SU-DHL-6 (cell line): Measurements from ENCODE around the gene SPINK7.

Experiments
- H2AFZ ChIP-seq: fragments of 200-600 bp; sonication (generic); 2 replicates; pipeline ENCODE4 v1.6.1; 2014; ENCODE audit warnings: low read depth, mild to moderate bottlenecking, moderate library complexity, mixed read lengths, antibody characterized with exemption, low read length; ENCODE audit not compliant: severe bottlenecking
- H3F3A ChIP-seq: fragments of 200-600 bp; shearing (Covaris generic); 2 replicates; pipeline ENCODE4 v1.6.0; 2016; ENCODE audit warnings: antibody characterized with exemption, mild to moderate bottlenecking; ENCODE audit not compliant: insufficient read depth
- H3K27ac ChIP-seq: fragments of 200-600 bp; sonication (generic); 2 replicates; pipeline ENCODE4 v1.5.1; 2016; ENCODE audit warnings: low read depth, mild to moderate bottlenecking, low read length, moderate library complexity, mixed read lengths
- H3K27me3 ChIP-seq: fragments of 200-600 bp; sonication (generic), shearing (Covaris generic); 2 replicates; pipeline ENCODE4 v1.6.0; 2014; ENCODE audit warnings: mild to moderate bottlenecking, low read length
- H3K36me3 ChIP-seq: fragments of 200-600 bp; sonication (generic); 2 replicates; pipeline ENCODE4 v1.6.1; 2014; ENCODE audit warnings: mild to moderate bottlenecking, low read length, mixed read lengths
- H3K4me2 ChIP-seq: fragments of 300-600, 200-600 bp; shearing (Covaris generic), sonication (generic); 2 replicates; pipeline ENCODE4 v1.6.0; 2014; ENCODE audit warnings: low read length, low read depth, mild to moderate bottlenecking; ENCODE audit not compliant: poor library complexity, severe bottlenecking
- H3K4me3 ChIP-seq: fragments of 200-600 bp; sonication (generic); 2 replicates; pipeline ENCODE4 v1.5.1; 2014; ENCODE audit warnings: antibody characterized with exemption, low read length, mild to moderate bottlenecking, mixed read lengths; ENCODE audit not compliant: insufficient read depth, poor library complexity, severe bottlenecking
- H3K79me2 ChIP-seq: fragments of 200-600 bp; sonication (generic); 2 replicates; pipeline ENCODE4 v1.6.1; 2014; ENCODE audit warnings: mild to moderate bottlenecking, low read length, moderate library complexity; ENCODE audit not compliant: insufficient read depth
- H3K9ac ChIP-seq: fragments of 200-600 bp; sonication (generic); 2 replicates; pipeline ENCODE4 v1.7.0; 2014; ENCODE audit warnings: mild to moderate bottlenecking, low read length
- H3K9me2 ChIP-seq: fragments of 200-600 bp; sonication (generic); replicated peaks from 2 replicates; pipeline ENCODE4 v1.6.1; 2014; ENCODE audit warnings: low read length; ENCODE audit not compliant: insufficient read depth
- H3K9me3 ChIP-seq: fragments of 200-600 bp; sonication (generic); 2 replicates; pipeline ENCODE4 v1.6.1; 2014; ENCODE audit warnings: low read length, mixed read lengths; ENCODE audit not compliant: insufficient read depth
- H4K20me1 ChIP-seq: fragments of 200-600 bp; sonication (generic); 2 replicates; pipeline ENCODE4 v1.6.1; 2014; ENCODE audit warnings: low read depth, mild to moderate bottlenecking, antibody characterized with exemption, low read length, moderate library complexity, mixed read lengths
- CTCF ChIP-seq: fragments of 200-600 bp; sonication (generic); IDR thresholded peaks from one replicate; pipeline ENCODE4 v1.5.1; 2017; ENCODE audit warnings: antibody characterized with exemption, mild to moderate bottlenecking, low read length, moderate library complexity; ENCODE audit not compliant: insufficient read depth, poor library complexity, severe bottlenecking
- EZH2phosphoT487 ChIP-seq: fragments of 200-600 bp; sonication (generic), shearing (Covaris generic); conservative IDR thresholded peaks from 2 replicates; pipeline ENCODE4 v1.6.1; 2018; ENCODE audit warnings: mild to moderate bottlenecking, antibody characterized with exemption, low read length, moderate library complexity, mixed read lengths

Gene SPINK7

GRCh38 chr5:148352696-148353095, 40.5 kb downstream of the SPINK7 start:
- Histone ChIP-seq H4K20me1 (no peaks in the 10 kb centered on the region), H3K9me2 (no peaks in the 10 kb centered on the region), H3K4me2 (no peak overlapping the region), H3K9me3 (no peaks in the 10 kb centered on the region), H2AFZ (no peak overlapping the region), H3K9ac (no peak overlapping the region), H3K79me2 (no peaks in the 10 kb centered on the region), H3K36me3 (no peaks in the 10 kb centered on the region), H3K4me3 (no peak overlapping the region), H3F3A (no peaks in the 10 kb centered on the region), H3K27me3 (no peaks in the 10 kb centered on the region), H3K27ac (no peak overlapping the region)
- TF ChIP-seq CTCF = no peak
- TF ChIP-seq EZH2phosphoT487 = no peak

- no peaks in the 10 kb centered on the region for H3K27me3 ChIP-seq
- H3K9me3 ChIP-seq = no peaks in the 10 kb centered on the region
- H3K27ac ChIP-seq = no peak overlapping the region
- no peaks in the 10 kb centered on the region for H3K79me2 ChIP-seq
- no peak overlapping the region for H3K9ac ChIP-seq
- no peak overlapping the region for H2AFZ ChIP-seq
- H3K4me3 ChIP-seq = no peak overlapping the region
- H3K9me2 ChIP-seq = no peaks in the 10 kb centered on the region
- no peaks in the 10 kb centered on the region for H3F3A ChIP-seq
- H4K20me1 ChIP-seq = no peaks in the 10 kb centered on the region
- TF ChIP-seq EZH2phosphoT487 = no peak
- no peak for TF ChIP-seq CTCF
- H3K36me3 ChIP-seq = no peaks in the 10 kb centered on the region
- no peak overlapping the region for H3K4me2 ChIP-seq
Observed at GRCh38 chr5:148353634-148354033, 41.4 kb downstream of the SPINK7 start.

GRCh38 chr5:148364343-148364742, 52.1 kb downstream of the SPINK7 start:
- TF ChIP-seq CTCF = no peak
- no peak for TF ChIP-seq EZH2phosphoT487
- H3K79me2 ChIP-seq = no peaks in the 10 kb centered on the region
- H3K27me3 ChIP-seq = no peaks in the 10 kb centered on the region
- no peak overlapping the region for H3K4me2 ChIP-seq
- H3K27ac ChIP-seq = no peak overlapping the region
- no peak overlapping the region for H3K4me3 ChIP-seq
- no peak overlapping the region for H2AFZ ChIP-seq
- H3K9ac ChIP-seq = no peak overlapping the region
- H3K9me3 ChIP-seq = peaks cover 9% of the 10 kb centered on the region; the same call in 1 of the 2 replicates
- no peaks in the 10 kb centered on the region for H3K36me3 ChIP-seq
- H4K20me1 ChIP-seq = no peaks in the 10 kb centered on the region
- no peaks in the 10 kb centered on the region for H3F3A ChIP-seq
- 0 out of 2 replicates have a peak, but pooled peaks cover 4% of the 10 kb centered on the region for H3K9me2 ChIP-seq
